NT2/D1 (cell line): ENCODE data around the gene PRAMEF33.
A peak's percentile ranks its signal among the peaks of the same experiment; 100 is the strongest.
"Not testable (repeated sequence)": the region's sequence is repeated elsewhere in the genome, so short reads cannot be mapped to it uniquely, and the experiment has no call there.

Experiments used
- DNase-seq: peaks from one replicate; pipeline ENCODE4 v3.0.0-alpha.2; 2011; ENCODE audit warnings: low read depth, low spot score
- H3K27me3 ChIP-seq: 2 replicates; pipeline ENCODE4 v1.6.0; 2011; ENCODE audit warnings: mild to moderate bottlenecking; ENCODE audit not compliant: insufficient read length, insufficient read depth
- H3K36me3 ChIP-seq: 2 replicates; pipeline ENCODE4 v1.6.1; 2011; ENCODE audit warnings: mild to moderate bottlenecking, low read length, mixed read lengths; ENCODE audit not compliant: insufficient read depth, insufficient read length
- H3K4me1 ChIP-seq: 2 replicates; pipeline ENCODE4 v1.5.1; 2011; ENCODE audit not compliant: insufficient read depth, insufficient read length
- H3K4me3 ChIP-seq: 2 replicates; pipeline ENCODE4 v1.5.1; 2011; ENCODE audit warnings: low read depth; ENCODE audit not compliant: insufficient read length
- H3K9ac ChIP-seq: 2 replicates; pipeline ENCODE4 v1.6.0; 2011; ENCODE audit warnings: low read depth; ENCODE audit not compliant: insufficient read length
- H3K9me3 ChIP-seq: 2 replicates; pipeline ENCODE4 v1.5.1; 2011; ENCODE audit warnings: mild to moderate bottlenecking, low read length; ENCODE audit not compliant: insufficient read depth

PRAMEF33 gene

GRCh38 chr1:13342496-13342895, 39.2 kb downstream of the PRAMEF33 start:
- not testable (repeated sequence) for H3K4me3 ChIP-seq, H3K36me3 ChIP-seq, H3K9me3 ChIP-seq, H3K27me3 ChIP-seq, DNase-seq, H3K4me1 ChIP-seq, H3K9ac ChIP-seq

DNA sequence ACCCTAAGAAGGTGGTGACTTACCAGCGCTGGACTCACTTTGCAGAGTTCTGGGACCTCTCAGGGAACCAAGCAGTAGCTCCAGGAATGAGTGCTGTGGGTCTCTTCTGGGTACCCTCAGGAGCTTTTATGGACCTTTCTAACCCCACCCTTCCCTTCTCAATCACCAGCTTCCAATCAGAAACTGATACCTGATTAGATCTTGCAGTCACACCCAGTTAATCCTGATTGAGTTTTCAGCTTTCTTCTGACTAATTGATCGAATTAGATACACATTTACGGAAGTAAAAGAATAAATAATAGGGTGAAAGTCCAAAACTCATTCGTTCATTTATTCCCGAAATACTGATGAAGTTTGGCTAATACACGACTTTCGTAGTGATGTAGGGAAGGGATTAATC, 43.7 kb downstream of the PRAMEF33 start, which contains the start of gene PRAMEF14:
Gene PRAMEF14 (minus strand): TSS at position 101 of the 400 bp plus-strand sequence. CDS start 1,820 bp downstream, outside the sequence.
- not testable (repeated sequence) for H3K36me3 ChIP-seq, H3K4me1 ChIP-seq, H3K4me3 ChIP-seq, H3K9ac ChIP-seq, DNase-seq, H3K27me3 ChIP-seq, H3K9me3 ChIP-seq

- H3K9ac ChIP-seq, H3K4me1 ChIP-seq, DNase-seq, H3K4me3 ChIP-seq, H3K27me3 ChIP-seq, H3K9me3 ChIP-seq, H3K36me3 ChIP-seq: not testable (repeated sequence)
Measured at GRCh38 chr1:13353476-13353875, 50.1 kb downstream of the PRAMEF33 start.

- not testable (repeated sequence) for H3K36me3 ChIP-seq, H3K9ac ChIP-seq, H3K4me1 ChIP-seq, DNase-seq, H3K9me3 ChIP-seq, H3K4me3 ChIP-seq, H3K27me3 ChIP-seq
Measured at GRCh38 chr1:13354475-13354874, 51.1 kb downstream of the PRAMEF33 start.

GRCh38 chr1:13356774-13357173, 53.4 kb downstream of the PRAMEF33 start:
- H3K9ac ChIP-seq, H3K4me1 ChIP-seq, H3K36me3 ChIP-seq, H3K27me3 ChIP-seq, H3K4me3 ChIP-seq, H3K9me3 ChIP-seq: not testable (repeated sequence)
- DNase-seq, result peak; percentile 42
